ENCODE data around the gene SMC1A. TPM values are rescaled to one million over a fixed set of nuclear protein-coding genes. Genes with fewer than 3 reads are reported as not detected.

Gene SMC1A
- total and polyA plus RNA-seq, 11 donors: 13.6 to 64.6 (median 33.7) TPM

DNA sequence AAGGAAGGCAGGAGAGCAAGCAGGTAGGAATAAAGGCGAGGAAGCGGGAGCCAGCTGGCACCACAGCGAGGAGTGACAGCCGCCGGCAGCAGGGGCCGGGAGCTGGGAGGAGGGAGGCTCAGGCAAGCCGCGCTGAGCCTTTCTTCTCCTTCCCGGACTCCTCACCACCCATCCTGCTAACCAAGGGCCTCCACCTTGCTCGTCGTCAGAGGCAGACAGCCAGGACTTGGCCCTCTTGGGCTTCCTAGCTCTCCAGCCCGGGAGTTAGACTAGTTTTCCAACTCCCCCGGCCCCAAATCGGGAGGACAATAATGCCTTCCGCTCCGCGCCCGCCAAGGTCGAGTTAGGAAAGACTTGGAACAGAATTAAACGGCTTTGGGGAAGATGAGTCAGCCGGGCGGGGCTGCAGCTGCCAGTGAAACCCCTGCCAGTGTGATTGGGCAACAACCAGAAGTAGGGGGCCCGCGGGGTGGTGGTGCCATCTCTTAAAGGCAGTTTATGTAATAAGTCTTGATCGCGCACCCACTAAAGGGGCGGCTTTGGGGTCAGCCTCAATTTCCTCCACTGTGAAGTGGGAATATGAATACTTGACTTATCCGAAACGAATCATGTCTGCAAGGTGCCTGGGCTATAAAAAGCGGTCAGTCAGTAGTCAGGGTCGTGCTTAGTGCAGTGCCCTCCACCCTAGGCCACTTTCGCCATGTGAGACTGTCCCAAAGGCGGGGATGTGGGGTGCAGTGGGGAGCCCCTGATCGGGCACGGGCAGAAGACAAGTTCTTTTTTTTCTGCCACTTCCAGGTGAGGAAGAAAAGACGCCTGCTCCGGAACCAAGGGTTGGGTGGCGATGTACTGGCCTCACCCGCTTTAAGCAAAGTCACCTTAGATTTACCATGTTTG lies 18.4 kb upstream of the SMC1A start:
- peaks cover 0 to 30% (median 4%) of the 10 kb centered on the region in 12 donors for H3K4me1 ChIP-seq
- DNase-seq: peak; percentile 17 to 81 (median 67)
- peaks cover 0 to 35% (median 0%) of the 10 kb centered on the region in 9 donors for H3K27me3 ChIP-seq

DNA sequence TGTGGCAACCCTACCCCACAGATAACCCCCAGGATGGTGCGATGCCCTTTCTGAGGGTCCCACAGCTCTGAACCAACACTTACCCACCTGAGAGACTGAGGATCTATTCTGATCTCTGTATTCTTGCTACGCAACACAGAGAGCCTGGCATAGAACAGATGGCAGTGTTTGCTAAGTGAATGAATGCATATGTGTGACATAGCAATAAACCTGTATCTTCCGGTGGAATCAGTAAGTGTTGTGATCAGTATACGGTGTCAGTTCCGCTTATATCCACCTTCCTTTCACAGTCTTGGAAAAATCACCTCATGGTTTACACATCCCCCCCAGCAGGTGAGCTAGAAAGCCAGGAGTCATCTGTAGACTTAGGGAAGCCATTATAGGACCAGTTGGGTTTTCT lies 17.6 kb upstream of the SMC1A start:
- intact Hi-C loops (cut with DNase I): loop anchor here in 2 of 10 donors (5.0 kb wide), 1 partner anchor 123 kb away; no protein-coding TSS in a partner anchor
- no peak for TF ChIP-seq POLR2A (IDR thresholded peaks at IDR 0.05)
- TF ChIP-seq, protein P1, sequence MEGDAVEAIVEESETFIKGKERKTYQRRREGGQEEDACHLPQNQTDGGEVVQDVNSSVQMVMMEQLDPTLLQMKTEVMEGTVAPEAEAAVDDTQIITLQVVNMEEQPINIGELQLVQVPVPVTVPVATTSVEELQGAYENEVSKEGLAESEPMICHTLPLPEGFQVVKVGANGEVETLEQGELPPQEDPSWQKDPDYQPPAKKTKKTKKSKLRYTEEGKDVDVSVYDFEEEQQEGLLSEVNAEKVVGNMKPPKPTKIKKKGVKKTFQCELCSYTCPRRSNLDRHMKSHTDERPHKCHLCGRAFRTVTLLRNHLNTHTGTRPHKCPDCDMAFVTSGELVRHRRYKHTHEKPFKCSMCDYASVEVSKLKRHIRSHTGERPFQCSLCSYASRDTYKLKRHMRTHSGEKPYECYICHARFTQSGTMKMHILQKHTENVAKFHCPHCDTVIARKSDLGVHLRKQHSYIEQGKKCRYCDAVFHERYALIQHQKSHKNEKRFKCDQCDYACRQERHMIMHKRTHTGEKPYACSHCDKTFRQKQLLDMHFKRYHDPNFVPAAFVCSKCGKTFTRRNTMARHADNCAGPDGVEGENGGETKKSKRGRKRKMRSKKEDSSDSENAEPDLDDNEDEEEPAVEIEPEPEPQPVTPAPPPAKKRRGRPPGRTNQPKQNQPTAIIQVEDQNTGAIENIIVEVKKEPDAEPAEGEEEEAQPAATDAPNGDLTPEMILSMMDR (IDR thresholded peaks at IDR 0.05): no peak
- DNase-seq (no peak), ATAC-seq (no peak)
- Histone ChIP-seq H3K27me3 (peaks cover 0 to 35% (median 0%) of the 10 kb centered on the region in 9 donors), H3K4me1 (peaks cover 0 to 31% (median 4%) of the 10 kb centered on the region in 12 donors), H3K9me3 (no peaks in the 10 kb centered on the region), H3K4me3 (peak overlapping the region in 4 of 12 donors; percentile 35 to 56 (median 48)), H3K36me3 (no peaks in the 10 kb centered on the region), H3K27ac (peak overlapping the region in 3 of 12 donors; percentile 58 to 78 (median 76))
- WGBS, 4 donors: 80 to 93% (median 81%) methylated on average over 5 of the region's 5 CpGs

More for the DNA sequence above, 18.4 kb upstream of the SMC1A start:
- peak in 1 of 2 donors; percentile 34 for TF ChIP-seq POLR2A (IDR thresholded peaks at IDR 0.05)
- TF ChIP-seq, protein P1 (IDR thresholded peaks at IDR 0.05): no peak
- Histone ChIP-seq H3K36me3 (no peaks in the 10 kb centered on the region), H3K9me3 (no peaks in the 10 kb centered on the region), H3K27ac (peak overlapping the region in 7 of 12 donors; percentile 15 to 78 (median 42)), H3K4me3 (peak overlapping the region in 10 of 12 donors; percentile 33 to 57 (median 46))
- peak in 3 of 4 donors; percentile 58 to 69 (median 65) for ATAC-seq
- intact Hi-C loops (cut with DNase I): loop anchor here in 2 of 10 donors (5.0 kb wide), 1 partner anchor 124 kb away; no protein-coding TSS in a partner anchor
- WGBS, 4 donors: 14 to 34% (median 25%) methylated on average over 36 to 39 of the region's 39 CpGs

DNA sequence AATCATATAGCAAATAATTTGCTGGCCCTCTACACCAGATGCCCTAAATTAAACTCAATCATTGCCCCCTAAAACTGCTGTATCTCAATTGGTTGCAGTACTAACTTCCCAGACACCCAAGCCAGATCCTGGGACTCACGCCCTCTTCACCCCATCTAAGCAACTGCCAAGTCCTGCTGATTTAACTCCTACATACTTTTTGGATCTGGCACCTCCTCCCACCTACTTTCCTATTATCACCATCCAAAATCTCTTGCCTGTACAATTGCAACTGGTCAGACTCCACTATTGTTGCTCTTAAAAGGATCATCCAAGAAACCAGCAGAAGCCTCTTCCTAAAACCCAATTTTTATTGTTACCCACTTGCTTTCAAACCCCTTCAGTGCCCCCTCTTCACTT lies 16.4 kb upstream of the SMC1A start:
- no peak overlapping the region for H3K27ac ChIP-seq
- TF ChIP-seq POLR2A (IDR thresholded peaks at IDR 0.05): no peak
- TF ChIP-seq, protein P1 (IDR thresholded peaks at IDR 0.05): no peak
- no peak overlapping the region for H3K4me3 ChIP-seq
- H3K36me3 ChIP-seq: no peaks in the 10 kb centered on the region
- ATAC-seq: no peak
- intact Hi-C loops (cut with DNase I): loop anchor here in 7 of 10 donors (5.0 to 10.0 kb wide), 3 partner anchors 122 to 154 kb away; partner anchors contain the start of gene IQSEC2 (in 2 of the 7)
- no peak for DNase-seq
- H3K27me3 ChIP-seq: peaks cover 0 to 35% (median 0%) of the 10 kb centered on the region in 9 donors
- 62 to 82% (median 74%) methylated on average over 1 of the region's 1 CpG for WGBS, 4 donors
- H3K9me3 ChIP-seq: no peaks in the 10 kb centered on the region
- peaks cover 0 to 37% (median 4%) of the 10 kb centered on the region in 12 donors for H3K4me1 ChIP-seq

All from heart left ventricle (tissue), 16 donors.